Urinary bladder (tissue), 4 donors: ENCODE measurements around the gene PRKCH. TPM values are rescaled to one million over a fixed set of nuclear protein-coding genes. Genes with fewer than 3 reads are reported as not detected.
"Not testable (repeated sequence)": the region's sequence is repeated elsewhere in the genome, so short reads cannot be mapped to it uniquely, and the experiment has no call there.

Experiments used
- DNase-seq: peaks from one replicate; pipeline ENCODE4 v3.0.0-alpha.2; 2015; ENCODE audit errors: extremely low spot score
- H3K27ac ChIP-seq: one replicate; pipeline ENCODE4 v1.5.1; 2013; ENCODE audit warnings: low read depth, mild to moderate bottlenecking, moderate library complexity
- H3K36me3 ChIP-seq: one replicate; pipeline ENCODE4 v1.6.1; 2013; ENCODE audit warnings: mild to moderate bottlenecking, moderate library complexity; ENCODE audit not compliant: insufficient read depth
- H3K4me1 ChIP-seq: one replicate; pipeline ENCODE4 v1.6.1; 2013; ENCODE audit warnings: mild to moderate bottlenecking, moderate library complexity; ENCODE audit not compliant: insufficient read depth
- H3K4me3 ChIP-seq: one replicate; pipeline ENCODE4 v1.5.1; 2013; ENCODE audit warnings: low read depth, low read length
- WGBS: extraction: QIAGEN DNeasy Blood & Tissue Kit; methylation state at CpG from one replicate; pipeline ENCODE4 v1.1.7; 2013; 5-methylcytosine and 5-hydroxymethylcytosine counted together
- polyA plus RNA-seq: library from polyadenylated mRNA; stranded (reverse); fragments of 200-250 nt; gene quantifications from one replicate; pipeline ENCODE4 v1.2.3, GENCODE V29; 2013
- total RNA-seq: library from RNA; depleted of rRNA; stranded (reverse); fragments of >200 nt; gene quantifications from one replicate; pipeline ENCODE4 v1.2.3, GENCODE V29; 2014
- donor health status: healthy with polysubstance abuse.
- donor health status: healthy.

The PRKCH gene
- total and polyA plus RNA-seq, 2 donors, result 13.3 to 53.6 TPM

DNA sequence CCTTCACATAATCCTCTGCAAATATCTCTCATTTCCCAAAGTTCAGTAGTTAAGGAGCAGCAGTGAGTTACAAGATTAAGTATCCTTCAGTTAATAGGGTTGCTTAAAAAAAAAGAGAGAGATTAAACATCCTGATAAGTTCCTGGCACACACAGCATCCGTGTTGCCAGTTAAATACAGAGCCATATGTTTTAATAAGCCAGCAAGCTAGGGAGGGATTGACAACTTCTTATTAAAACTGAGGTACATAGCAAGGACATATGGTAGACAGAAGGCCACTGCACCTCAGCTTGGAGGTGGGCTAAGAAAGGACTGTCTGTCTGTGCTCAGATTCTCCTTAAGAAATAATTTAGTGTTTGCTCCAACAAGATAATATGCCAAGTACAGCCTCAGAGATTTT is 30.7 kb upstream of the PRKCH start:
- no peaks in the 10 kb centered on the region for H3K4me1 ChIP-seq
- 30% methylated on average over 1 of the region's 1 CpG for WGBS
- H3K36me3 ChIP-seq, result no peaks in the 10 kb centered on the region
- H3K4me3 ChIP-seq, result no peak overlapping the region
- no peak overlapping the region for H3K27ac ChIP-seq
- DNase-seq, result no peak

DNA sequence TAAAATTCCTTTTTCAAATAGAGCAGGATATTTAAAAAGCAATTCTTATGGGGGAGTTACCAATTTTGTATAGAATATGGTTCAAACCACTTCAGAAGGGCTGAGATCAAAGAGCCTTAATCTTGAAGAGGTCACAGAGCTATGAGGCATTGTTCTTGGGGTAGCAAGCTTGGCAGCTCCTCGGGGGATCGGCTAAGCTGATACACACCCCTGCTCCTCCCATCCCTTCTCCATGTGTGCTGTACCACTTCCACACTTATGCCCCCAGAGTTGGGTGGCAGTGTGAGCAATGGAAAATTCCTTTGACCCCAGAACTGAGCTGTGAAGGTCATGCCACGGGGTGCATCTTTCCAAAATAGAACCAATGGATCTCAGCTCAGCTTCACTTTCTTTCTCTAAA is 25.2 kb upstream of the PRKCH start:
- Histone ChIP-seq H3K27ac (no peak overlapping the region), H3K4me3 (no peak overlapping the region), H3K36me3 (no peaks in the 10 kb centered on the region), H3K4me1 (no peaks in the 10 kb centered on the region)
- DNase-seq, result no peak
- 34% methylated on average over 3 of the region's 3 CpGs for WGBS

- no peak overlapping the region for H3K27ac ChIP-seq
- H3K4me3 ChIP-seq, result no peak overlapping the region
- no peak for DNase-seq
- no peaks in the 10 kb centered on the region for H3K36me3 ChIP-seq
- no peaks in the 10 kb centered on the region for H3K4me1 ChIP-seq
- WGBS, result 30% methylated on average over 2 of the region's 2 CpGs
Observed at GRCh38 chr14:61296719-61297502, 24.5 kb upstream of the PRKCH start.

GRCh38 chr14:61297581-61297980 is 23.8 kb upstream of the PRKCH start:
- H3K36me3 ChIP-seq, result no peaks in the 10 kb centered on the region
- 75% methylated on average over 6 of the region's 6 CpGs for WGBS
- H3K27ac ChIP-seq, result no peak overlapping the region
- no peak for DNase-seq
- no peaks in the 10 kb centered on the region for H3K4me1 ChIP-seq
- H3K4me3 ChIP-seq, result no peak overlapping the region

DNA sequence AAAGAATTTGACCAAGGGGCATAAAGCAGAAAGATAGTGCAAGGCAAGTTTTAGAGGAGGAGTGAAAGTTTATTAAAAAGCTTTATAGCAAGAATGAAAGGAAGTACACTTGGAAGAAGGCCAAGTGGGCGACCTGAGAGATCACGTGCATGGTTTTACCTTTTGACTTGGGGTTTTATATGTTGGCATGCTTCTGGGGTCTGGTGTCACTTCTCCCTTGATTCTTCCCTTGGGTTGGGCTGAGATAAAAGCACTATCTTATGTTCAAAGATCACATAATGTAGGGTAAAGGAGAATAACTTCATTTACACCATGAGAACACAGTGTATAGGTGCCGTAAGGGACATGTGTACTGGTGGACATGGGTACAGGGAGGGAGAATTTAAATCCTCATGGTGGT is 22.6 kb upstream of the PRKCH start:
- DNase-seq, result no peak
- Histone ChIP-seq H3K4me1 (no peaks in the 10 kb centered on the region), H3K36me3 (no peaks in the 10 kb centered on the region), H3K27ac (no peak overlapping the region), H3K4me3 (no peak overlapping the region)
- WGBS, result 39% methylated on average over 3 of the region's 3 CpGs

DNA sequence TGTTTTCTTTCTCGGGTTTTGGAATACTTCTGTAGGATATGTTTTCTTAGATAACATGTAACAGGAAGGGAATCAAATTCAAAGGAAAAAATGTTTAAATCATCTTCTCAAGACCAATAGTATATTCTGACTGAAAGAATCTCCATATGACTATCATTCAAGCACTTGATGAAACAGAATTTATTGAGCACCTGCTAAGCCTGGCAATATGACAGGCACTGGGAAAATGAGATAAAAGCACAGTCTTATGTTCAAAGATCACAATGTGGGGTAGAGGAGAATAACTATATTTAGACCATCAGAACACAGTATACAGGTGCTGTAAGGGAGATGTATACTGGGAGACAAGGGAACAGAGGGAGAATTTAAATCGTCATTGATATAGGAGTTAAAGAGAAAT is 21.2 kb upstream of the PRKCH start:
- no peak for DNase-seq
- H3K27ac ChIP-seq, result no peak overlapping the region
- no peak overlapping the region for H3K4me3 ChIP-seq
- WGBS, result 39% methylated on average over 2 of the region's 2 CpGs
- H3K36me3 ChIP-seq, result no peaks in the 10 kb centered on the region
- no peaks in the 10 kb centered on the region for H3K4me1 ChIP-seq

- WGBS, result 82% methylated on average over 7 of the region's 7 CpGs
- Histone ChIP-seq H3K36me3 (no peaks in the 10 kb centered on the region), H3K4me1 (no peaks in the 10 kb centered on the region), H3K4me3 (no peak overlapping the region), H3K27ac (no peak overlapping the region)
- DNase-seq, result no peak
Observed at GRCh38 chr14:61300754-61301153, 20.6 kb upstream of the PRKCH start.

DNA sequence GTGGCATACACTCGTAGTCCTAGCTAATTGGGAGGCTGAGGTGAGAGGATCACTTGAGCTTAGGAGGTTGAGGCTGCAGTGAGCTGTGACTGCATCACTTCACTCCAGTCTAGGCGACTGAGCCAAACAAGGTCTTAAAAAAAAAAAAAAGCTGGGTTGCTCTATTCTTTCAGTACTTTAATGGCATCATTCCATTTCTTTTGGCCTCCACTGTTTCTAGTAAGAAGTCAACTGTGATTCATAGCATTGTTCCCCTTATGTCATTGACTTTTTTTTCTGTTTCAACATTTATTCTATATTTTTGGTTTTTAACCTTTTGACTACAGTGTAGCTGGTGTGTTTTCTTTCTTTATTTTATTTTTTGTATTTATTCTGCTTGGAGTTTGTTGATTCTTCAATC is 16.7 kb upstream of the PRKCH start:
- H3K4me3 ChIP-seq, result no peak overlapping the region
- 86% methylated on average over 2 of the region's 2 CpGs for WGBS
- no peaks in the 10 kb centered on the region for H3K36me3 ChIP-seq
- H3K4me1 ChIP-seq, result no peaks in the 10 kb centered on the region
- no peak for DNase-seq
- no peak overlapping the region for H3K27ac ChIP-seq

DNA sequence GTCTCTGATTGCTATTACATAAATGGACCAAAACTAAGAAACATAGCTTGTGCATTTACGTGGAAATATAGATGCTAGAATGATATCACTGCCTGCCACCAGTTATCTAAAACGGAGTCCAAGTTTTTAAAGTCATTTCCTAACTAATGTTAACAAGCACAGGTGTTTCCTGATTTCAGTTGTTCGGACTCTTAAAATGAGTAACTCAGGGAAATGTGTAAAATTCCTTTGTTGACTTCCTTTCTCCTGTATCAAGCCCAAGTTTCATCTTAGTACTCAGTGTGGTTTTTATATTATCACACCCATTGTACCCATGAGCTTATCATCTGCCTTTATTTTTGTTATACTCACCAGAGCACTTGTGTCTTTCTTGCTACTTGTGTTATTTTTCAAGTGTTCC is 13.2 kb upstream of the PRKCH start:
- WGBS, result 25% methylated on average over 3 of the region's 3 CpGs
- no peak for DNase-seq
- no peaks in the 10 kb centered on the region for H3K36me3 ChIP-seq

DNA sequence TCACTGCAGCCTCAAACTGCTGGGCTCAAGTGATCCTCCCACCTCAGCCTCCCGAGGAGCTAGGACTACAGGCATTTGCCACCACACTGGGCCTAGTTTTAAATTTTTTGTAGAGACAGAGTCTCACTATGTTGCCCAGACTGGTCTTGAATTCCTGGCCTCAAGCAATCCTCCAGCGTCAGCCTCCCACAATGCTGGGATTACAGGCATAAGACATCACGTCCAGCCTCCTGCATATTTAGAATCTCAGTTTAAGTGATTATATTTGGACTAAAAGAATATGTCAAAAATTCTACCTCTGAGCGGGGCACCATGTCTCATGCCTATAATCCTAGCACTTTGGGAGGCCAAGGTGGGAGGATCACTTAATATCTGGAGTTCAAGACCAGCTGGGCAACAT is 12.7 kb upstream of the PRKCH start:
- not testable (repeated sequence) for DNase-seq, H3K27ac ChIP-seq, H3K36me3 ChIP-seq, H3K4me3 ChIP-seq, H3K4me1 ChIP-seq
- 89% methylated on average over 4 of the region's 4 CpGs for WGBS

More for the DNA sequence above, 13.2 kb upstream of the PRKCH start:
- H3K4me3 ChIP-seq, result no peak overlapping the region
- no peaks in the 10 kb centered on the region for H3K4me1 ChIP-seq
- no peak overlapping the region for H3K27ac ChIP-seq

- no peaks in the 10 kb centered on the region for H3K4me1 ChIP-seq
- no peak overlapping the region for H3K4me3 ChIP-seq
- H3K27ac ChIP-seq, result no peak overlapping the region
- 70% methylated on average over 4 of the region's 4 CpGs for WGBS
- no peaks in the 10 kb centered on the region for H3K36me3 ChIP-seq
- DNase-seq, result no peak
Observed at GRCh38 chr14:61315313-61315712, 6.1 kb upstream of the PRKCH start.

- no peak overlapping the region for H3K27ac ChIP-seq
- H3K36me3 ChIP-seq, result no peaks in the 10 kb centered on the region
- H3K4me3 ChIP-seq, result no peak overlapping the region
- no peak for DNase-seq
- H3K4me1 ChIP-seq, result no peaks in the 10 kb centered on the region
- 78% methylated on average over 3 of the region's 3 CpGs for WGBS
Observed at GRCh38 chr14:61319086-61319485, 2.3 kb upstream of the PRKCH start.

- H3K4me3 ChIP-seq, result no peak overlapping the region
- H3K4me1 ChIP-seq, result no peaks in the 10 kb centered on the region
- no peaks in the 10 kb centered on the region for H3K36me3 ChIP-seq
- WGBS, result 69% methylated on average over 6 of the region's 6 CpGs
- no peak overlapping the region for H3K27ac ChIP-seq
- no peak for DNase-seq
Observed at GRCh38 chr14:61319706-61320105, 1.7 kb upstream of the PRKCH start.

DNA sequence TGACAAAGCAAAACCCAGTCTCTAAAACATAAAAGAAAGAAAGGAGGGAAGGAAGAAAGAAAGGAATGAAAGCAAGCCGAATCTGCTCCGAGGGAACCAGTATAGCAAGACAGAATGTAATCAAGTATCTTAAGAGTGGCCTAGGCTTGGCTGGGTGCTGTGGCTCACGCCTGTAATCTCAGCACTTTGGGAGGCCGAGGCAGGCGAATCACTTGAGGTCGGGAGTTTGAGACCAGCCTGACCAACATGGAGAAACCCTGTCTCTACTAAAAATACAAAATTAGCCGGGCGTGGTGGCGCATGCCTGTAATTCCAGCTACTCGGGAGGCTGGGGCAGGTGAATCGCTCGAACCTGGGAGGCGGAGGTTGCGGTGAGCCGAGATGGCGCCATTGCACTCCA is 1.2 kb upstream of the PRKCH start:
- not testable (repeated sequence) for H3K4me3 ChIP-seq, H3K27ac ChIP-seq, H3K36me3 ChIP-seq, H3K4me1 ChIP-seq, DNase-seq
- 90% methylated on average over 16 of the region's 16 CpGs for WGBS
